K562 (cell line): ENCODE measurements around the gene ASB18. TPM values are rescaled to one million over a fixed set of nuclear protein-coding genes. Genes with fewer than 3 reads are reported as not detected.

ENCODE experiments used
- ATAC-seq: fragments of 200-7000 bp; cut with Tn5 transposase; 3 replicates; pipeline ENCODE4 v1.9.1; 2020; ENCODE audit warnings: moderate library complexity
- BruUV-seq: library from RNA; stranded (reverse); fragments of 400-500 nt; replicated peaks from 2 replicates; lab custom pipeline; 2021; lab: Mats Ljungman, UMichigan
- CTCF ChIA-PET: fragments of 300-600 bp; formaldehyde crosslinking; extraction: SDS; loops from one replicate; lab custom pipeline; 2021; ENCODE audit warnings: low intra/inter-chr PET ratio; lab: Yijun Ruan, JAX
- POLR2A ChIA-PET: fragments of 300-600, 350-650 bp; sonication (Branson Sonifier 250); formaldehyde crosslinking; extraction: SDS; loops from one replicate; lab custom pipeline; 2021; ENCODE audit warnings: antibody characterized with exemption, inconsistent platforms; lab: Yijun Ruan, JAX
- DNase-seq, 4 experiments: peaks; one replicate each; pipeline versions ENCODE4 v3.0.0 to v3.0.0-alpha.2; 2011 to 2018; ENCODE audit warnings: low spot score in 3 of 4, mixed read lengths in 3 of 4; ENCODE audit errors: extremely low read depth in 1 of 4
- FAIRE-seq: peaks from 2 replicates; lab custom pipeline; 2011; peaks lifted over from hg19 to GRCh38; lab: Jason Lieb, UNC
- H2AFZ ChIP-seq: 2 replicates; pipeline ENCODE4 v1.6.0; 2011; ENCODE audit warnings: low read depth, low read length, control low read depth, inconsistent platforms
- H3K27ac ChIP-seq: fragments of 200-600 bp; 3 replicates; pipeline ENCODE4 v1.8.0; 2011; ENCODE audit warnings: low read depth, mild to moderate bottlenecking, control low read depth, inconsistent platforms, low read length, moderate library complexity, mixed read lengths; ENCODE audit errors: extremely low read depth
- H3K27me3 ChIP-seq, 2 experiments: fragments of 300-600 bp in 1 of 2; 2 replicates in 1 of 2; 3 replicates in 1 of 2; pipeline versions ENCODE4 v1.6.0 to v1.8.0; 2011; ENCODE audit warnings: inconsistent platforms in 2 of 2, low read length in 2 of 2, mild to moderate bottlenecking in 1 of 2, mixed read lengths in 1 of 2, moderate library complexity in 1 of 2; ENCODE audit not compliant: control insufficient read depth in 2 of 2, insufficient read depth in 2 of 2
- H3K36me3 ChIP-seq: fragments of 300-600 bp; 3 replicates; pipeline ENCODE4 v1.8.0; 2011; ENCODE audit warnings: mild to moderate bottlenecking, low read length, inconsistent platforms; ENCODE audit not compliant: control insufficient read depth, insufficient read depth
- H3K4me1 ChIP-seq, 2 experiments: fragments of 200-600 bp in 1 of 2; replicated peaks in 1 of 2; 2 replicates in 1 of 2; 3 replicates in 1 of 2; pipeline versions ENCODE4 v1.5.1 to v1.8.0; 2011; ENCODE audit warnings: inconsistent platforms in 2 of 2, low read length in 2 of 2, mild to moderate bottlenecking in 1 of 2, mixed read lengths in 1 of 2, moderate library complexity in 1 of 2; ENCODE audit not compliant: control insufficient read depth in 2 of 2, insufficient read depth in 2 of 2
- H3K4me2 ChIP-seq: 2 replicates; pipeline ENCODE4 v1.6.1; 2011; ENCODE audit warnings: low read length, control low read depth, inconsistent platforms, mixed read lengths; ENCODE audit not compliant: insufficient read depth
- H3K4me3 ChIP-seq: fragments of 200-600 bp; sonication (generic), shearing (Covaris generic); 2 replicates; pipeline ENCODE4 v1.5.1; 2016; ENCODE audit warnings: control low read depth, inconsistent platforms
- H3K79me2 ChIP-seq: fragments of 200-600 bp; 3 replicates; pipeline ENCODE4 v1.8.0; 2011; ENCODE audit warnings: low read length, inconsistent platforms; ENCODE audit not compliant: control insufficient read depth, insufficient read depth
- H3K9ac ChIP-seq, 2 experiments: 2 replicates each; pipeline versions ENCODE4 v1.6.0 to v1.6.1; 2011; ENCODE audit warnings: low read depth in 2 of 2, low read length in 2 of 2, control low read depth in 1 of 2, inconsistent platforms in 1 of 2, mild to moderate bottlenecking in 1 of 2, mixed read lengths in 1 of 2; ENCODE audit not compliant: insufficient read depth in 1 of 2
- H3K9me1 ChIP-seq: one replicate; pipeline ENCODE4 v1.6.0; 2011; ENCODE audit warnings: inconsistent platforms, mild to moderate bottlenecking, low read length, moderate library complexity; ENCODE audit not compliant: control insufficient read depth, insufficient read depth
- H3K9me3 ChIP-seq: replicated peaks from 2 replicates; pipeline ENCODE4 v1.5.1; 2011; ENCODE audit warnings: low read depth, low read length, inconsistent platforms; ENCODE audit not compliant: control insufficient read depth, insufficient read depth
- H4K20me1 ChIP-seq: replicated peaks from 2 replicates; pipeline ENCODE4 v1.6.1; 2011; ENCODE audit warnings: low read length, inconsistent platforms, mixed read lengths; ENCODE audit not compliant: control insufficient read depth, insufficient read depth
- CEBPG ChIP-seq, 3 experiments: fragments of 200-800 bp in 1 of 3; sonication (Bioruptor generic) in 1 of 3; sonication (generic) in 1 of 3; formaldehyde crosslinking in 1 of 3; IDR thresholded peaks in 2 of 3; conservative IDR thresholded peaks in 1 of 3; 2 replicates each; pipeline versions ENCODE4 v1.6.1 to v1.8.0; 2016 to 2022; ENCODE audit warnings: missing compliant biosample characterization in 2 of 3, missing genetic modification characterization in 2 of 3, mild to moderate bottlenecking in 1 of 3, missing genetic modification reagents in 1 of 3
- DPF2 ChIP-seq: fragments of 450-650 bp; IDR thresholded peaks from 2 replicates; pipeline ENCODE4 v1.6.1; 2016
- GABPB1 ChIP-seq: sonication (generic); formaldehyde crosslinking; IDR thresholded peaks from 2 replicates; pipeline ENCODE4 v1.8.0; 2022; ENCODE audit warnings: mild to moderate bottlenecking, missing genetic modification reagents
- JUND ChIP-seq, 2 experiments: IDR thresholded peaks; 2 replicates in 1 of 2; 3 replicates in 1 of 2; pipeline ENCODE4 v1.6.1; 2011; ENCODE audit warnings: borderline replicate concordance in 2 of 2, low read depth in 2 of 2, low read length in 2 of 2, improper control_type of control experiment in 1 of 2, missing biosample characterization in 1 of 2, missing genetic modification characterization in 1 of 2, missing genetic modification reagents in 1 of 2
- MAZ ChIP-seq, 2 experiments: fragments of 450-650 bp in 1 of 2; sonication (generic) in 1 of 2; formaldehyde crosslinking; IDR thresholded peaks in 1 of 2; conservative IDR thresholded peaks in 1 of 2; 2 replicates each; pipeline versions ENCODE4 v1.4.0 to v1.5.0; 2020; ENCODE audit warnings: mild to moderate bottlenecking in 1 of 2, missing genetic modification reagents in 1 of 2
- MECOM ChIP-seq: fragments of 250-450 bp; sonication (Bioruptor Pico); IDR thresholded peaks from 2 replicates; pipeline ENCODE4 v1.8.0; 2022; ENCODE audit warnings: inconsistent platforms
- MITF ChIP-seq: IDR thresholded peaks from 2 replicates; pipeline ENCODE4 v1.6.1; 2014; ENCODE audit warnings: antibody characterized with exemption
- MNT ChIP-seq, 2 experiments: fragments of 450-650 bp; conservative IDR thresholded peaks; 2 replicates each; pipeline ENCODE4 v1.6.1; 2017; ENCODE audit warnings: mild to moderate bottlenecking in 2 of 2, moderate library complexity in 2 of 2
- MXD1 ChIP-seq: fragments of 250-450 bp; sonication (Bioruptor Pico); IDR thresholded peaks from 2 replicates; pipeline ENCODE4 v1.8.0; 2021; ENCODE audit warnings: borderline replicate concordance, mild to moderate bottlenecking, moderate library complexity; ENCODE audit not compliant: poor library complexity, severe bottlenecking
- PKNOX1 ChIP-seq: fragments of 450-650 bp; IDR thresholded peaks from 2 replicates; pipeline ENCODE4 v1.6.1; 2016
- POLR2H ChIP-seq: IDR thresholded peaks from 2 replicates; pipeline ENCODE4 v1.6.1; 2016; ENCODE audit warnings: missing genetic modification characterization, low read depth, mild to moderate bottlenecking, control low read depth, missing compliant biosample characterization, moderate library complexity
- ZNF644 ChIP-seq: fragments of 200-800 bp; sonication (Bioruptor generic); IDR thresholded peaks from 2 replicates; pipeline ENCODE4 v1.6.1; 2016; ENCODE audit warnings: low read depth, missing genetic modification characterization, missing compliant biosample characterization
- WGBS: fragments of 100-300 bp; shearing (Covaris generic); methylation state at CpG from one replicate; pipeline ENCODE4 v1.1.6; 2016; ENCODE audit warnings: low coverage, mixed read lengths; ENCODE audit not compliant: insufficient coverage; ENCODE audit errors: missing lambda C conversion rate; 5-methylcytosine and 5-hydroxymethylcytosine counted together
- in situ Hi-C: fragments of 300-500 bp; cut with MboI; formaldehyde crosslinking; loops from 4 replicates; pipeline ENCODE4 v1.15.0; 2018; ENCODE audit warnings: inconsistent platforms, mixed read lengths
- intact Hi-C: fragments of 100-400 bp; cut with micrococcal nuclease; formaldehyde crosslinking; loops from 2 replicates; pipeline ENCODE4 v1.14.2; 2022
- polyA plus RNA-seq, 8 experiments: library from polyadenylated mRNA; depleted of rRNA in 4 of 8; stranded (reverse) in 5 of 8; unstranded in 3 of 8; fragments of >200 nt; fragmentation: Nextera tagmentation in 2 of 8; fragmentation: Illumina TruSeq in 1 of 8; extraction: Ambion mirVana in 2 of 8; extraction: Trizol in 1 of 8; gene quantifications; 2 replicates each; pipeline versions ENCODE4 v1.2.1 to v1.2.3, GENCODE V29; 2011 to 2014; ENCODE audit warnings: inconsistent platforms in 1 of 8, missing spikeins in 1 of 8
- total RNA-seq, 7 experiments: library from RNA; depleted of rRNA in 6 of 7; stranded (reverse); fragments of >200 nt in 6 of 7; fragmentation: Illumina TruSeq in 2 of 7; extraction: Trizol in 2 of 7; gene quantifications; 2 replicates each; pipeline versions ENCODE4 v1.2.1 to v1.2.3, GENCODE V29; 2011 to 2021; ENCODE audit warnings: low replicate concordance in 1 of 7

The ASB18 gene
- total and polyA plus RNA-seq, 9 of the 15 experiments (the other 6 are each of a cell fraction or from before 2014, with no cell fraction given), result not detected

- TF ChIP-seq MECOM (no peak), MITF (no peak), POLR2H (tag) (no peak), ZNF644 (tag) (no peak)
These were observed 31.3 kb upstream of the ASB18 start (continued) for GRCh38 chr2:236295481-236295880.

GRCh38 chr2:236294647-236295046, 30.4 kb upstream of the ASB18 start:
- Histone ChIP-seq H3K4me2 (no peak overlapping the region), H3K9ac (no peak overlapping the region), H3K9me3 (no peaks in the 10 kb centered on the region), H3K4me3 (no peak overlapping the region), H3K27ac (no peak overlapping the region), H3K9me1 (no peaks in the 10 kb centered on the region), H4K20me1 (no peaks in the 10 kb centered on the region), H3K36me3 (no peaks in the 10 kb centered on the region), H3K27me3 (peaks cover 0 to 20% of the 10 kb centered on the region in 2 experiments; a peak in 2 of 5 replicates), H3K4me1 (no peaks in the 10 kb centered on the region)
- WGBS, result 1% methylated on average over 8 of the region's 9 CpGs
- ChIA-PET CTCF (no interaction called here), POLR2A (no interaction called here)
- no TSS peak for BruUV-seq
- FAIRE-seq (no peak), DNase-seq (no peak)
- no peak for TF ChIP-seq GABPB1
- TF ChIP-seq CEBPG (CRISPR knock-in tag; IDR thresholded peaks at IDR 0.05), result no peak
- no peak for TF ChIP-seq CEBPG (tag; conservative IDR thresholded peaks at IDR 0.05 in 1 of 2, IDR thresholded peaks at IDR 0.05 in 1 of 2)
- TF ChIP-seq MXD1, result no peak
- TF ChIP-seq MNT (conservative IDR thresholded peaks at IDR 0.05), result no peak
- no peak for TF ChIP-seq PKNOX1
- TF ChIP-seq JUND (IDR thresholded peaks at IDR 0.05; ENCODE audit: borderline replicate concordance, low read depth, low read length), result no peak
- TF ChIP-seq JUND (tag; IDR thresholded peaks at IDR 0.05; ENCODE audit: borderline replicate concordance, low read depth, low read length), result no peak
- TF ChIP-seq DPF2, result no peak
- no peak for TF ChIP-seq MAZ (CRISPR knock-in tag; conservative IDR thresholded peaks at IDR 0.05 in 1 of 2, IDR thresholded peaks at IDR 0.05 in 1 of 2)
- TF ChIP-seq, all 486 proteins: peak for 0
- no peak for ATAC-seq
- no peaks in the 10 kb centered on the region for H3K79me2 ChIP-seq
- intact Hi-C loops, result no loop called here
- no peak overlapping the region for H2AFZ ChIP-seq
- in situ Hi-C loops, result no loop called here
